Occipital lobe (tissue), 2 donors: ENCODE data around the gene CELSR3. TPM values are rescaled to one million over a fixed set of nuclear protein-coding genes. Genes with fewer than 3 reads are reported as not detected.

ENCODE experiments used
- DNase-seq: peaks from one replicate; lab custom pipeline; 2025; lab: John Stamatoyannopoulos, UW
- total RNA-seq: library from RNA; depleted of rRNA; stranded (reverse); fragments of >200 nt; gene quantifications from one replicate; pipeline ENCODE4 v1.2.3, GENCODE V29; 2014

CELSR3 gene
- total RNA-seq, 1 donor from 2014 or later, result 34.5 TPM

DNA sequence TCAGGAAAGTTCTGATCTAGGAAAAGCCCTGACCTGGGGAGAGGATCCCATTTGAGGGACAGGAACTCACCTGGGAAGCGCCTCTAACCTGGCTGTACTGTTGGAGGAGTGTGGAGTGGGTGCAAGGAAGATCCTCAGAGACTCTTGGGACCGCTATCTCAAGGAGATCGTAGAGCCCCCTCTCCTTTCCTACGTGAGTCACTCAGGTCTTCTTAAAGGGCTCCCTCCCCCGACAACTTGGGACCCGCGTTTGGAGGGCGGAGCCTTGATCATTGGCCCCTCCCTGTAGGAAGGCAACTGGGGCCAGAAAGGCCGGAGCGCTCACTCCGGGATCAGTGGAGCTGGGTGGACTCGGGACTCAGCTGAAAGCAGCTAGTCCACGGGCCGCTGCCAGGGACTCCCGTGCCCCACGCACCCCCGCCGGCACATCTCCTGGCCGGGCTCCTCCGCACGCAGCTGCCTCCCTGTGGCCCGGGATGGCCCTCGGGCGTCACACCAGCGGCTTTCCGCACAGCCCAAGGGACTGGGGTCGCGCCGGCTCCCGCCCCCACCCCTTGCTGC is 27.9 kb downstream of the CELSR3 start:
- DNase-seq, result no peak

DNA sequence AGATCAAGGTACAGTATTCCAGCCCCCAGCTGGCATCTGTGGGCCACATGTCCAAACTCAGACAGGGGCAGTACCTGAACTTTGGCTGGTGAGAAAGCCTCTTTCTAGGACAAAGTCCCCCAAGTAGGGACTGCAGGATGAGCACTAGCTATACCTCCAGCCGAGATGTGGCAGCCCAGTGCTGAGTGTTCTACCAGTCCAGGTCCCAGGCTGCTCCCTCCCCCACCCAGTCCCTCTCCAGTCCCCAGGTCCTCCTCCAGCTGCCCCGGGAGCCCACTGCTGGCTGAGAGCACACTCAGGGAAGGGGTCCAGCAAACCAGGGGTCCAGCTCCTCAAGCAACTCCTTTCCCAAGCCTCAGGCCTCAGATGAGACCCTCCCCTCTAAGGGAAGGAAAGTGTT is 28.9 kb downstream of the CELSR3 start:
- DNase-seq, result no peak

DNA sequence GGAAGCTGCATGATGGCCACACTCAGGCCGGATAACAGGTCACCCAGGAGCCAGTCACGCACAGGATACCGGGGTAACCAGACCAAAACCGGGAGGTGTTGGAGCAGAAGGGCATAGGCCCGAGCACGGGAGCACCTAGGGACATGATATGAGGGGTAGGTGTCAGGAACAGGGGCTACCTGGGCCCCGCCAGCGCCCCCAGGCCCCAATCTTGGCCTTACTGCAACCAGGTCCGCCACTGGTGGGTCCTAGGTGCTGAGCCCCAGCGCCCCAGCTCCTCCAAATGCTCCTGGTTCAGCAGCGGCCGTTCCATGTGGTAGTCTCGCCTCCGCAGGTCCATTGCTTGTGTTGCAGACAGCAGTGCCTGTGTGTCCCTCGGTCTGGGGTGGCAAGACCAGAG is 29.4 kb downstream of the CELSR3 start:
- no peak for DNase-seq

DNA sequence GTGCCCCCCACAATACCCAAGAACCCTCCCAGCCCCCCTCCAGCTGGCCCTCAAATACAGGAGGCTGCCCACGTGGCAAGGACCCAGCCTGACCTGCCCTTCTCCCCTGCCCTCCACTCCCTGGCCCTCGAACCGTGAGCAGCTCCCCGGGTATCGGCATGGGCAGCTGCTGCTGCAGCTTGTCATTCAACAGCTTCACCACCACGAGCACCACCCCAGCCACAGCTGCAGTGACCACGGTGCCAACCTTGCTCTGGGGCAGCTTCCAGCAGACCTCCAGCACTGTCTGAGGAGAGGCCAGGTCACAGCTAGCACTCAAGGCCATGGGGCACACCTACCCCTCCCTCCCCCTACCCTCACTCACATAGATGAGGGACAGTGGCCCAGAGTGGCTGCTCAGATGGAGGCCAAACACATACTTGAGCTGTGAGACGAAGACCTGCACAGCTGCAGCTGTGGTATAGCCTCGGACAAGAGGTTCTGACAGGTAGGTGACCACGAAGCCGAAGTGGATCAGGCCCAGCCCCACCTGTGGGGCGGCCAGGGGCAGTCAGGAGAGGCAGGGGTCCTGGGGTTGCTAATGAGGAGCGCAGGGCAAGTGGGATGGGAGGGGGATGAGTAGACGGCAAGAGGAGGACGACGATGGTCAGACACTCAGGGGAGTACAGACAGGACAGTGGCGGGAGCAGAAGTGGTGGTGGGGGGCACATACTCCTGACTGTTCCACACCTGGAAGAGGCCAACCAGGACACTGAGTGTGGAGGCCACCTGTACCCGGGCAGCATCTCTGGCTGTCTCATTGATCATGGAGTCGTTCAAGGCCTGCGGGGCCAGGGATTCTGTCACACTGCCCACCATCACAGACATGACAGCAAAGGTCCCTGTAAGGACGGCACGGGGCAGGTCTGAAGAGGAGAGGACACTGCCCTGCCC is 30.9 kb downstream of the CELSR3 start:
- DNase-seq, result no peak

DNA sequence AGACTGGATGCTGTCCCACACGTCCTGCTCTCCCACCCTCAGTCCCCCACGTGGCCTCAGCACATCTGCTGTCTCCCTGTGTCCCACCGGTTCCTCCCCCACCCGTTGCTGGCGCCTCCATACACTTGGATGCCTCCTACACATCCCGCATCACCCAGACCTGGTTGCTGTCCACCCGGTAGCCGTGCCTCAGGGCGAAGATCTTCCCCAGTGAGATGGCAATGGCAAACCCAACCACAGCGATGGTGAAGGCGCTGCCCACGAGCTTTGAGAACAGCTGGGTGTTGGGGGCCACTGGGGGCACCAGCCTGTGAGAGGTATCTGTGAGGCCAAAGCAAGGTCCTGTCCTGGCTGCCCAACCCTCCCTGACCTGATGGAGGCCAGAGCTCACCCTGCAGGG is 31.9 kb downstream of the CELSR3 start:
- no peak for DNase-seq

DNA sequence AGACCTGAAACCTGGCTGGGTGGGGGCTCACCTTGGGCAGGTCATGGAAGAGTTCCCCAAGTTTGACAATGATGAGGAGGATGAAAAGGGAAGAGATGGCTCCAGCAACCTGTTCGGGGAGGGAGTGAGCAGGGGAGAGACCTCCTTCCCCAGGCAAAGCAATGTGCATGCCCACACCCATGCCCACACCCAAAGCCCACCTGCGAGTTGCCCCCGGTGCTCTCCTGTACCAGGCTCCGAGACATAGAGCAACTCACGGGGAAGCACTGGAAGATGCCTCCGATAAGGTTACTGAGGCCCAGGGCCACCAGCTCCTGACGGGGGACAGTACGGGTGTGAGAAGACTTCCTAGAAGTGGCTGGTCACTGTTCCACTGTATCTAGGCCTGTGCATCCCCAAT is 32.3 kb downstream of the CELSR3 start:
- DNase-seq, result no peak

DNA sequence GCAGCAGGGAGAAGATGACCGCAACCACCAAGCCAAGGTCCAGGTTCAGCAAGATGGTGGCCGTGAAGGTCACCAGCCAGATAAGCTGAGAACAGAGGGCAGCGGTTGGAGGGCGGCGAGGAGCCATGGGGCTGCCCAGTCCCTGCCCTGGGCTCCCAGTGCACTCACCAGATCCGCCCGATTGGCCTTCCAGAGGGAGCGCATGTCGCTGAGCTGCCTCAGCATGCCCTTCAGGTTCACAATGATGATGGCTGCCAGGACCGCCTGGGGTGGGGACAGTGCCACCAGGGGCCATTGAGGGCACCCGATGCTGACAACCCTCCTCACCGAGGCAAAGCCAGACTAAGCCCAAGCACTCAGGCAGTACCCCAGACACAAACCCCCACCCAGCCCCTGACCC is 32.8 kb downstream of the CELSR3 start:
- DNase-seq, result no peak

DNA sequence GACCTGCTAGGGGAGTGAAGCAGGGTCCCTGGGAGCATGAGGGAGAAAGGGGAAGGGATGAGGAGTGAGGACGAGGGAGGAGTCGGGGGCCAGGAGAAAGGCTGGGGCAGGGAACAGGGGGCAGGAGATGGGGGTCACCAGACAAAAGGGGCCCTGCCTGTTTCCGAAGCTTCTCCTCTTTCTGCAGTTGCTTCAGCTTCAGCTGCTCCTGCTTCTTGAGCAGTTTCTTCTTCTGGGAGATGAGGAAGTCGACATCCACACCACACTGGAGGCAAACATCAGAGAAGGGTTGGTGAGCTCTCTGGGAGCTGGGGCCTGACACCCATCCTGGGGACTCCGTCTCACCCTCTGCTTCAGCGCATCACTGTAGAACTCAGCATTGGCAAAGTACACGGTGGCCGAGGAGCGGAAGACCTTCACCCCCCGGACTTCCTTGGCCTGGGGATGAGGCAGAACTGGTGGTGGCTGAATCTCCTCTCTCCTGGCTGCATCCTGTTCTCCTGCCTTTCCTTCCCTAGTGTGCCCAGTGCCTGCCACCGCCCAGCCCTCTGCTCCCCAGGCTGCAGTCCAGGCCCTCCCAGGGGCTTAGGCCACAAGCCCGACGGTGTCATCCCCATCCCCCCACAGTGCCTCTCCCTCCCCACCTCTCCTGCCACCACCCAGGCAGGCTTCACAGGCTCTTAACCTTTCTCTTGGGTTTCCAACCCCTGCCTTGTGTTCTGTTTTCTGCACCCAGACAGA is 34.2 kb downstream of the CELSR3 start:
- no peak for DNase-seq

DNA sequence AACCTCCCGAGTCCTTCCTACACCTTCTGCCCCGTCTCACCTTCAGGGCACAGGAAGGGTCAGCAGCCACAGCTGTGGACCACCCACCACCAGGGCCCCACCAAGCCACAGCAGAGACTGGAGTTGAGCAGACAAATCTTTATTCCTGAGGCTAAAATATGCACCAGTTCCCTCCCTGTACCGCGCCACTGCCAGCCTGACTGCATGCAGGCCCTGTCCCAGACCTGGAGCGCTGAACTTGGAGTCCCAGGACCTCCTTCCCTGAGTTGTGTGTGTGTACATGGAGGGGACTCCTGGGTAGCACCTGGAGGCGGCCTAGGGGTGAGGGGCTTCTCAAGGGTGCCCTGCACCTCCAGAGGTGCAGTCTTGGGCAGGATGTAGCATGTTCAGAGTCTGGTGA is 37.1 kb downstream of the CELSR3 start:
- DNase-seq, result no peak

DNA sequence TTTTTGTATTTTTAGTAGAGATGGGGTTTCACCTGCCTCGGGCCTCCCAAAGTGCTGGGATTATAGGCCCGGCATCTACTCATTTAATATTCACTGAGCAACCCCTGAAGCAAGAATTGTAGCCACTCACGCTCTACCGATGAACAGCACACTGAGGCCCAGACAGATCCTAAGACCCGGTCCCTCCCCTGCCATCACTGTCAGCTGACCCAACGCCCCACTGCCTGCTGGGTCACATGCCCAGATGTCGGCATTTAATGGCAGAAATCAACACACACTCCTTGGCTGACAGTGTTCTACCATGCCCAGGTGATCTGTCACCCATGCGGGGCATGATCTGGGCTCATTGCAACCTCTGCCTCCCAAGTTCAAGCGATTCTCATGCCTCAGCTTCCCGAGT is 37.9 kb downstream of the CELSR3 start:
- DNase-seq, result no peak

DNA sequence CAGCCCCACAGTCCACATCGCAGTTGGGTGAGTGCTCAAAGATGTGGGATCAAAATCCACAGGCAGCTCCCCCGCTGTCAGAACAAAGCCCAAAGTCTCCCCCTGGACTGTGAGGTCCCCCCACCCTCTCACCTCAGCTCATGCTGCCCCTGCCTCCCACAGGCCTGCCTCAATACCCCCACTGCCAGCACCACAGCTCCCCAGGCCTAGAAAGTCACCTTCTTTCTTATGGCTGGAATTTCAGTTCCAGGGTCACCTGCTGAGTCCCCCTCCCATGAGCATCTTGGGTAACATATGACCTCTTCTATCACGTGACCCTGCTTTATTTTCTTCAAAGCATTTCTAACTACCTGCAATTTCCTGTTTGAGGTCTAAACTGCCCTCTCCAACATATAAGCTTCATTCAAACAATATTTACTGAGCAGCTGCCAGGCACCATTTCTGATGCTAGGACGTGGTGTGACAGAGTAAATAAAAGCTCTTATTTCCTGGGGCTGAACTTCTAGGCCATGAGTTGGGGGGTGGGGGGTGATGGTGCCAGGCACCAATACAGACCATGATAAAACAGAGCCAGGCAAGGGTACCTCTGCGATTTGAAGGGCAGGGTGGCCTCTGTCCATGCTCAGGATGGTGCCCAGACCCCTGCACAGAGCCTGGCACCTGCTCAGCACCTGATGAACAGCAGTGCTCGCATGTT is 38.7 kb downstream of the CELSR3 start:
- no peak for DNase-seq

DNA sequence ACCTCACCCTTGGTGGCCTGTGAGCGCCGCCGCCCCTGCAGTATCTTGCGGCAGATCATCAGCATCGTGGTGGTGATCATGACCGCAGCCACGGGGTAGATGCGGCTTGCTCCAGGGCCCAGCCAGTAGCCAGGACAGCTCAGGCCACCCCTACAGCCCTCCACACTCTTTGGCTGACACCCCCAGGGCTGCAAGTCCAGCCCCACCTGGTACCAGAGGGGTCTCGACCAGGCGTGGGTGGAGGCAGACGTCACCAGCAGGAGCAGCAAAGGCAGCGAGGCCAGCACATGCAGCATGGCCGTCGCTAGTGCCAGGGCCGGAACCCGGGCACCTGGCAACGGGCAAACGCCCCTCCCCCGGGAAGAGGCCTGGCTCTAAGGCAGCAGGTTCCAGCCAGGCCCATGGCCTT is 41.2 kb downstream of the CELSR3 start, which contains the start of gene TMEM89:
TMEM89 (minus strand) TSS at position 309 of the 409 bp plus-strand sequence; CDS start at position 296, 13 bp downstream.
- DNase-seq, result no peak

DNA sequence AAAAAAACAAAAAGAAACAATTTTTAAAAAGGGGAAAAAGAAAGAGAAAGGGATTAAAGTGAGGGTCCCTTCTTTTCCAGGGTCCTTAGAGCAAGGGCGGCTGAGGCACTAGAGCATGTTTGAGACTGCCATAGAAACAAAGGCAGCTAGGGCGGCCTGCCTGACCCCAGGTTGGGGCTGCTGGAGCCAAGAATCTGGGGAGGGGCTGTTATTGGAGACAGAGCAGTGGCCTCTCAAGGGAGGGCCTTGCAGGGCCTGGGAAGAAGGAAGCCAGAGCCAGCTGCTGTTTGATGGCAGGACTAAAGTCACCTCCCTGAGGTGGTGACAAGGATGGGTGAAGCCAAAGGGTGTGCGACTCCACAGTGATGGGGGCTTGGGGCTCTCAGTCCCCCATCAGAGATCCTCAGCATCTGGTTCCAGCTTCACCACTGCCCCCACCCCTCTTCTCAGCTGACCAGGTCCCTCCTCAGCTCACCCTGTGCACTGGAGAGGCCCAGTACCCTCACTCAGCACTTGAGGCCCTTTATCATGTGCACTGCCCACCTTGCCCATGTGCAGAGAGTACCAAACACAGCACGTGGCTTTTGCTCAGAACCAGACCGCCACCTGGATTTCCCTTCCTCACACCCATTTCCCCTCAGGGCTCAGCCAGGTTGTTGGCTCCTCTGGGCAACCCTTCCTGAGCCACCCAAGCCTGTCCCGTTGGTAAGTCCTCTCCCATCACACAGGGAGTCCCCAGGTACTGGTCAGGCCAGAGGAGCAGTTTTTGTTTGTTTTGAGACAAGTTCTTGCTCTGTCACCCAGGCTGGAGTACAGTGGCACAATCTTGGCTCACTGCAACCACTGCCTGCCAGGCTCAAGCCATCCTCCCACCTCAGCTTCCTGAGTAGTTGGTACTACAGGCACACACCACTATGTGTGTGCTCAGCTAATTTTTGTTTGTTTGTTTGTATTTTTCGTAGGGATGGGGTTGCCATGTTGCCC is 42.9 kb downstream of the CELSR3 start:
- DNase-seq, result no peak

DNA sequence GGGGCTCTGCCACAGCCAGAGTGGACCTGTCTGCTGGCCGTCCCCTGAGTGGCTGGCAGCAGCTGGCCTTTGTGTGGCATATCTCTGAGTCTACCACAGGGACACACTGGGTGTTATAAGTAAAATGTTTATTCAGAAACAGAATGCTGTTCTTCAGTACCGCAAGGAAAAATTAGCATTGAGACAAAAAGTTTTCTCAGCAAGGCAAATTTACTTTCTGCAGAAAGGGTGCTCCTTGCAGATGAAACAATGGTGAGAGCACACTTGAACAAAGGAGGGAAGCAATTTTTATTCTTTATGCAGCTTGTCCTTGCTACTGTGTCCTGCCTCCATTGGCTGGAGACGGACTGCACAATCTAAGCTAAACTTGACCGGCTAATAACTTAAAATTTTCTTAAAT is 45.1 kb downstream of the CELSR3 start:
- DNase-seq, result no peak

DNA sequence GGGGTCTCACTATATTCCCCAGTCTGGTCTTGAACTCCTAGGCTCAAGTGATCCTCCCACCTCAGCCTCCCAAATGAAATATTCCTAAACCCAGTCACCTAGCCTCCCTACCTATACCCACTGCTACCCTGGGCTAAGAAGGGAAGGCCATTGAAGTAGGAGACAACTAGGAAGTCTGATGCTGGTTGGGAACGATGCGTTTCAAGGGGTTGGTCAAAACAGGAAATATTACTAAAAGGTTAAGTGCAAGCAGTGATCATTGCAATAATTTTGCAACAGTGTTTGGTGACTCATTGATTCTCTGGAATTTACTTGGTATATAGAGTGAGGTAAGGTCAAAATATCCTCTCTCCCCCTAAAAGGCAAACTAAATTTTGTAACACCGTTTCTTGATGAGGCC is 48.6 kb downstream of the CELSR3 start:
- DNase-seq, result no peak

DNA sequence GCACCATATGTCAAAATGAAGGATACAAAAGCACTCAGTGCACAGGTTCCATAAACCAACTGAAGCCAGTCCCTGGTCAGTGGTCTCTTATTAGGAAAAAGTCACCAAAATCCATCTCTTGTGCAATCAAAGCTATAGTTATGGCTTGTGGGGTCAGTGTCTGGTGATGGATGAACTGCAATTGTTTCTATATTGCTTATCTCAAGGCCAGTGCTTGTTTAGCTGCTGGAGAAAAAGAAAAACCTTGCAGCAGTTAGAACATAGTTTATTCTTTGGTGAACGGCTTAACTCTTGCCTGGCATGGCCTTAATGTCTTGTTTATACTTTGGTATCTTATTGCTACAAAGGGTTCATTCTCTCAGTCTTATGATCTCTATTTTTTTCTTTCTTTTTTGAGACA is 50.4 kb downstream of the CELSR3 start:
- no peak for DNase-seq

DNA sequence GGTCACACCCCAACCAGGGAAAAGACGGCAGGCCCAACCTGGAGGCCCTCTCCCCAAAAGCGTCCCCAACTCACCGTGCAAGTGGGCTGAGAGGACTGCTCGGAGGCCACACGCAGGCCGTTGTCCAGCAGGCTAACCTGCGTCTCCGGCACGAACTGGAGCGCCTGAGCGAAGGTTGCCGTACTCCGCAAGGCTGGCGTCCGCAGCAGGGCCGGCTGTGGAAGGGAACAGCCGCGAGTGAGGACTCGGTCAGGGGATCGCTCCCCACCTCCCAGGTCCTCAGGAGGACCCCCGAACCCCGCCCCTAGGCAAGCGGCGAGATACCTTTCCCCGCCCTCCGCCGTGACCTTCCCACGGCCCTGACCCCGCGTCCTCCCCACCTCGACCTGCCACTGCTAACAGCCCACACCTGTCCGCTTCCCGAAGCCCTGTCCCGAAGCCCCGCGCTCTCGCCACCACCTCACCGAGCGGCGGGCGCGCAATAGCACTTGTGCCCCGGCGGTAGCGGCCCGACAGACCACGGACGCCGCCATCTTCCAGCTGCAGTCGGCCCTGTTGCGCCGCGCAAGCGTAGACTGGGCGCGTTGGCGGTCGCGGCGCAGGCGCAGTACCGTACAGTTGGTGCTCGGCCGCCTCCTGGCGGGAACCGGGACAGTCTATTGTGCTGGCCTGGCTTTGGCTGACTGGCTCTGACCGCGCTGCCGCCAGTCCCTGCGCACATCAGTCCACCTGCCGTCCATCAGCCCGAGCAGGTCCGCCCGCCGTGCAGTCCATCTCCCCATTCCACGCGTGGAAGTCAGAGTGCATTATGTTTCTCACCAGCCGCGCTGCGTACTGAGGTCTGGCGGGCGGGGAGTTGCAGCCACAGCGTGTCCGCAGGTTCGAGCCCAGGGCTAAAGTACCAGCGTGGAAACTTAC is 53.3 kb downstream of the CELSR3 start, which contains the start of gene UQCRC1:
UQCRC1 (minus strand) TSS at position 559 of the 918 bp plus-strand sequence; CDS start at position 533, 26 bp downstream.
- peak; percentile 83 for DNase-seq

DNA sequence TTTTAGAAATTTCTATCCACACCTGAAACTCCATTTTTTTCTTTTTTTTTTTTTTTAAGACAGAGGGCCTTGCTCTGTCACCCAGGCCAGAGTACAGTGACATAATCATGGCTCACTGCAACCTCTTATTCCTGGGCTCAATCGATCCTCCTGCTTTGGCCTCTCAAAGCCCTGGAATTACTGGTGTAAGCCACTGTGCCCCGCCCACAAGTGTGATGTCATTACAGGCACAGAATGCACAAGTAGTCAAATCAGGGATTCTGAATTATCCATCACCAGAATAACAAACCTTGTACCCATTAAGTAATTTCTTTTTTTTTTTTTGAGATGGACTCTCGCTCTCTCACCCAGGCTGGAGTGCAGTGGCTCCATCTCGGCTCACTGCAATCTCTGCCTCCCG is 55.2 kb downstream of the CELSR3 start:
- DNase-seq, result no peak

DNA sequence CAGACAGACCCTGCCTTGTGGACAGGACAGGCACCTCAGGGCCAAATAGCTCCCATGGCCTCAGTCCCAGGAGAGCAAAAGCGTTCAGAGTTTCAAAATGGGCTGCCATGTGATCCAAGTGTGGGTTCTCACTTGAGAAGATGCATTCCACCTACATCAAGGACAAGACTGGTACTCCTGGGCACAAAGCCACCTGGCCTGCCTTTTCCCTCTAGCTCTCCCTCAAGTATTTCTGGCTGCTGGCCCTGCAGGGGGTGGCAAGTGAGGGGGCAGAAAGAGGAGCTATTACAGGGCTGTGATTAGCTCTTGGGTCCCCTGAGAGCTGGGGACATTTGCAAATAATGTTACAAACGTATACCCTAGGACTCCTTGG is 61.1 kb downstream of the CELSR3 start:
- DNase-seq, result peak; percentile 28
